K562 (cell line): Measurements from ENCODE around the gene FANCD2. TPM values are rescaled to one million over a fixed set of nuclear protein-coding genes. Genes with fewer than 3 reads are reported as not detected.

Experiments
- BCOR ChIP-seq: fragments of 450-650 bp; IDR thresholded peaks from 2 replicates; pipeline ENCODE4 v1.6.1; 2016
- BHLHE40 ChIP-seq: IDR thresholded peaks from 2 replicates; pipeline ENCODE4 v1.6.1; 2011; ENCODE audit warnings: low read length, improper control_type of control experiment
- CBX1 ChIP-seq: sonication (generic); IDR thresholded peaks from 2 replicates; pipeline ENCODE4 v1.6.1; 2016; ENCODE audit warnings: antibody characterized with exemption, low read depth, mild to moderate bottlenecking
- CTBP1 ChIP-seq: fragments of 450-650 bp; IDR thresholded peaks from 2 replicates; pipeline ENCODE4 v1.6.1; 2016; ENCODE audit warnings: borderline replicate concordance
- DACH1 ChIP-seq: fragments of 450-650 bp; IDR thresholded peaks from 2 replicates; pipeline ENCODE4 v1.6.1; 2018; ENCODE audit not compliant: partially characterized antibody
- DLX4 ChIP-seq: fragments of 250-450 bp; sonication (Bioruptor Pico); IDR thresholded peaks from 2 replicates; pipeline ENCODE4 v1.6.1; 2021; ENCODE audit warnings: mild to moderate bottlenecking
- FIP1L1 ChIP-seq: fragments of 200-400 bp; formaldehyde crosslinking; IDR thresholded peaks from 2 replicates; pipeline ENCODE4 v1.6.1; 2018; ENCODE audit warnings: mild to moderate bottlenecking, low read depth, low read length; ENCODE audit not compliant: poor library complexity, severe bottlenecking
- FOXK1 ChIP-seq: sonication (generic); formaldehyde crosslinking; IDR thresholded peaks from 2 replicates; pipeline ENCODE4 v1.8.0; 2022; ENCODE audit warnings: missing genetic modification reagents, mild to moderate bottlenecking, borderline replicate concordance
- HDGF ChIP-seq: fragments of 450-650 bp; IDR thresholded peaks from 2 replicates; pipeline ENCODE4 v1.6.1; 2016
- KLF6 ChIP-seq: fragments of 250-450 bp; sonication (Bioruptor Pico); IDR thresholded peaks from 2 replicates; pipeline ENCODE4 v1.4.0; 2020; ENCODE audit warnings: mild to moderate bottlenecking, moderate library complexity, borderline replicate concordance
- MCM2 ChIP-seq: fragments of 450-650 bp; IDR thresholded peaks from 2 replicates; pipeline ENCODE4 v1.6.1; 2017; ENCODE audit warnings: low read depth, mild to moderate bottlenecking
- NR0B1 ChIP-seq: fragments of 450-650 bp; IDR thresholded peaks from one replicate; pipeline ENCODE4 v1.6.1; 2018; ENCODE audit warnings: mild to moderate bottlenecking, moderate library complexity; ENCODE audit not compliant: partially characterized antibody
- PBX2 ChIP-seq, 2 experiments: IDR thresholded peaks in 1 of 2; conservative IDR thresholded peaks in 1 of 2; 2 replicates each; pipeline ENCODE4 v1.6.1; 2016; ENCODE audit warnings: low read depth in 2 of 2, mild to moderate bottlenecking in 1 of 2, missing compliant biosample characterization in 1 of 2, missing genetic modification characterization in 1 of 2, moderate library complexity in 1 of 2
- SIN3A ChIP-seq, 2 experiments: fragments of 150-350 bp in 1 of 2; IDR thresholded peaks; 2 replicates each; pipeline ENCODE4 v1.6.1; 2011 to 2016; ENCODE audit warnings: borderline replicate concordance in 2 of 2, low read depth in 2 of 2, low read length in 2 of 2, mild to moderate bottlenecking in 2 of 2, moderate library complexity in 2 of 2; ENCODE audit not compliant: control insufficient read depth in 1 of 2
- TARDBP ChIP-seq: fragments of 450-650 bp; IDR thresholded peaks from 2 replicates; pipeline ENCODE4 v1.6.1; 2016
- ZNF717 ChIP-seq: fragments of 250-450 bp; sonication (Bioruptor Pico); IDR thresholded peaks from 2 replicates; pipeline ENCODE4 v1.5.0; 2021
- ZSCAN29 ChIP-seq: fragments of 450-650 bp; IDR thresholded peaks from 2 replicates; pipeline ENCODE4 v1.6.1; 2017
- polyA plus RNA-seq, 8 experiments: library from polyadenylated mRNA; depleted of rRNA in 4 of 8; stranded (reverse) in 5 of 8; unstranded in 3 of 8; fragments of >200 nt; fragmentation: Nextera tagmentation in 2 of 8; fragmentation: Illumina TruSeq in 1 of 8; extraction: Ambion mirVana in 2 of 8; extraction: Trizol in 1 of 8; gene quantifications; 2 replicates each; pipeline versions ENCODE4 v1.2.1 to v1.2.3, GENCODE V29; 2011 to 2014; ENCODE audit warnings: inconsistent platforms in 1 of 8, missing spikeins in 1 of 8
- total RNA-seq, 7 experiments: library from RNA; depleted of rRNA in 6 of 7; stranded (reverse); fragments of >200 nt in 6 of 7; fragmentation: Illumina TruSeq in 2 of 7; extraction: Trizol in 2 of 7; gene quantifications; 2 replicates each; pipeline versions ENCODE4 v1.2.1 to v1.2.3, GENCODE V29; 2011 to 2021; ENCODE audit warnings: low replicate concordance in 1 of 7
- TF ChIP-seq, protein P1 (sequence below): fragments of 450-650 bp; IDR thresholded peaks from 2 replicates; pipeline ENCODE4 v1.6.1; 2016; ENCODE audit warnings: antibody characterized with exemption

The FANCD2 gene
- total and polyA plus RNA-seq, 9 of the 15 experiments (the other 6 are each of a cell fraction or from before 2014, with no cell fraction given), result 59.4 to 137 (median 96.1) TPM

DNA sequence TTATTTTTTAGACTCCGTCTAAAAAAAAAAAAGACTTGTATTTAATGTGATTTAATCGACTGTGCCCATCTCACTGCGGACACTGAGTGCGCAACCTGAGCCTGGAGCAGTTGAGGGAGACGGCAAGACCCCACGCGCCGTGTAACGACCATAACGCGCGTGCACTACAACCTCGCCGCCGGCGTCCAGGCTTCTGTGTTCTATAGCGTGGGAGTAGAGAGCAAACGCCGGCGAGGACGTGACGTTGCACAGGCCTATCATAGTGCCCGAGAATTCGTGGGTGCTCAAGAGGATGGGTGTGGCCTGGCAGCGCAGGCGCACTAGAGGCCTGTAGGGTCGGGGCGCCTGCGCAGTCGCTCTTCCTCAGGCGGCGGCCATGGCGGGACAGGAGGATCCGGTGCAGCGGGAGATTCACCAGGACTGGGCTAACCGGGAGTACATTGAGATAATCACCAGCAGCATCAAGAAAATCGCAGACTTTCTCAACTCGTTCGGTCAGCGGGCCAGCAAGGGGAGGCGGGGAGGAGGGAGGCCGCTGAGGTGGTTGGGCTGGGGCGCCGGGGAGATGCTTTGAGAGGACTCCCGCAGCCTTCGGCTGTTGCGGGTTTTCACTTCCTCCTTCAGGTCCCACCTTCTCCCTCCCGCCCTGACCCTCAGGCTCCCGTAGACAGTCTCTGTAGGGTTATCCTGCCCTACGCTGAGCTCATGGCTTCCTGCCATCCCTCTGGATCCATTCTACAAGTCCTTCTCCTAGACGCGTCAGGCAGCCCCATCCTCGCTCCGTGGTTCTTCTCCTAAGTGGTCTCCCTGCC is 89.3 kb downstream of the FANCD2 start, which contains the start of gene BRK1 (continued):
- peak; percentile 53; the same call in 1 of the 2 replicates for TF ChIP-seq BHLHE40
- TF ChIP-seq NR0B1, result no peak
- TF ChIP-seq CTBP1, result peak; percentile 63; the same call in 1 of the 2 replicates
- TF ChIP-seq FOXK1, result no peak
- TF ChIP-seq ZNF717 (CRISPR knock-in tag), result no peak
- TF ChIP-seq TARDBP, result 0 out of 2 replicates have a peak, but pooled peaks have one; percentile 56
- TF ChIP-seq, protein P1, sequence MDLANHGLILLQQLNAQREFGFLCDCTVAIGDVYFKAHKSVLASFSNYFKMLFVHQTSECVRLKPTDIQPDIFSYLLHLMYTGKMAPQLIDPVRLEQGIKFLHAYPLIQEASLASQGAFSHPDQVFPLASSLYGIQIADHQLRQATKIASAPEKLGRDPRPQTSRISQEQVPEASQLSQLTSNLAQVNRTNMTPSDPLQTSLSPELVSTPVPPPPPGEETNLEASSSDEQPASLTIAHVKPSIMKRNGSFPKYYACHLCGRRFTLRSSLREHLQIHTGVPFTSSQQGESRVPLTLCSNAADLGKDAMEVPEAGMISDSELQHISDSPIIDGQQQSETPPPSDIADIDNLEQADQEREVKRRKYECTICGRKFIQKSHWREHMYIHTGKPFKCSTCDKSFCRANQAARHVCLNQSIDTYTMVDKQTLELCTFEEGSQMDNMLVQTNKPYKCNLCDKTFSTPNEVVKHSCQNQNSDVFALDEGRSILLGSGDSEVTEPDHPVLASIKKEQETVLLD, result peak; percentile 97
- no peak for TF ChIP-seq DLX4 (CRISPR knock-in tag)
- TF ChIP-seq PBX2 (CRISPR knock-in tag; IDR thresholded peaks at IDR 0.05; ENCODE audit: low read depth), result no peak
- TF ChIP-seq PBX2 (tag; conservative IDR thresholded peaks at IDR 0.05; ENCODE audit: low read depth), result no peak
- no peak for TF ChIP-seq KLF6 (CRISPR knock-in tag)
- TF ChIP-seq DACH1, result no peak
- TF ChIP-seq SIN3A (IDR thresholded peaks at IDR 0.05; ENCODE audit: borderline replicate concordance in 2 of 2, control insufficient read depth in 1 of 2, low read depth in 2 of 2, low read length in 2 of 2), result peak; percentile 72 to 84
- TF ChIP-seq ZSCAN29, result no peak
- peak; percentile 91 for TF ChIP-seq CBX1
- no peak for TF ChIP-seq MCM2
- no peak for TF ChIP-seq BCOR
- TF ChIP-seq HDGF, result no peak
- TF ChIP-seq FIP1L1, result peak; percentile 52
